Naive thymus-derived CD8-positive, alpha-beta T cell (primary cell): ENCODE measurements around the gene CFAP410. TPM values are rescaled to one million over a fixed set of nuclear protein-coding genes. Genes with fewer than 3 reads are reported as not detected.
"Not testable (repeated sequence)": the region's sequence is repeated elsewhere in the genome, so short reads cannot be mapped to it uniquely, and the experiment has no call there.

Experiments used
- ATAC-seq, 2 donors: fragments of 150-1000 bp; cut with Tn5 transposase in 1 of 2; sonication (Bioruptor Pico), chemical (Tn5 transposase) in 1 of 2; 1 replicate in 1 of 2; 2 replicates in 1 of 2; pipeline ENCODE4 v1.10.0; 2021; ENCODE audit warnings: mild to moderate bottlenecking in 2 of 2, moderate library complexity in 2 of 2
- POLR2A ChIA-PET: fragments of 350-600 bp; sonication (Branson Sonifier 250); formaldehyde crosslinking; loops from one replicate; lab custom pipeline; 2021; ENCODE audit warnings: antibody characterized with exemption; lab: Charles Lee
- DNase-seq, 10 donors: peaks; one replicate each; pipeline versions ENCODE4 v3.0.0 to v3.0.0-alpha.2; 2020 to 2022
- H3K27ac Mint-ChIP-seq, 10 donors: one replicate each; pipeline ENCODE4 v1.8.0; 2020 to 2022; ENCODE audit warnings: mild to moderate bottlenecking in 10 of 10, mixed read lengths in 10 of 10, moderate library complexity in 4 of 10, inconsistent platforms in 1 of 10
- H3K27me3 Mint-ChIP-seq, 5 donors: one replicate each; pipeline ENCODE4 v1.8.0; 2021 to 2022; ENCODE audit warnings: mixed read lengths in 5 of 5
- H3K36me3 Mint-ChIP-seq, 3 donors: one replicate each; pipeline ENCODE4 v1.8.0; 2020 to 2022; ENCODE audit warnings: mixed read lengths in 3 of 3, mild to moderate bottlenecking in 2 of 3, inconsistent platforms in 1 of 3
- H3K4me1 Mint-ChIP-seq, 4 donors: one replicate each; pipeline ENCODE4 v1.8.0; 2021 to 2022; ENCODE audit warnings: mixed read lengths in 4 of 4
- H3K4me3 Mint-ChIP-seq, 10 donors: one replicate each; pipeline ENCODE4 v1.8.0; 2020 to 2022; ENCODE audit warnings: mild to moderate bottlenecking in 10 of 10, mixed read lengths in 10 of 10, moderate library complexity in 6 of 10, inconsistent platforms in 1 of 10
- H3K9me3 Mint-ChIP-seq, 9 donors: one replicate each; pipeline ENCODE4 v1.8.0; 2020 to 2022; ENCODE audit warnings: mixed read lengths in 9 of 9, mild to moderate bottlenecking in 3 of 9, inconsistent platforms in 1 of 9, moderate library complexity in 1 of 9
- polyA plus RNA-seq, 3 donors: library from polyadenylated mRNA; unstranded; fragments of 300-500 nt; fragmentation: Illumina TruSeq; gene quantifications; one replicate each; pipeline ENCODE4 v1.2.3, GENCODE V29; 2021
- total RNA-seq, 8 experiments: library from RNA in 2 of 8; stranded (reverse) in 2 of 8; gene quantifications; one replicate each; pipeline ENCODE4 v1.2.3 and lab custom pipeline; 2021 to 2026

CFAP410 gene
- total and polyA plus RNA-seq, 5 experiments from 2014 or later: 23.2 to 60.2 (median 40.6) TPM

- H3K27ac Mint-ChIP-seq: no peak overlapping the region
- peaks cover 4 to 32% (median 7%) of the 10 kb centered on the region in 4 donors for H3K4me1 Mint-ChIP-seq
- peak in 1 of 10 donors; percentile 44 for DNase-seq
- POLR2A ChIA-PET: no interaction called here
- H3K36me3 Mint-ChIP-seq: no peaks in the 10 kb centered on the region
- H3K27me3 Mint-ChIP-seq: peaks cover 0 to 5% (median 0%) of the 10 kb centered on the region in 5 donors
- H3K4me3 Mint-ChIP-seq: no peak overlapping the region
- H3K9me3 Mint-ChIP-seq: no peaks in the 10 kb centered on the region
- ATAC-seq: no peak
Measured at GRCh38 chr21:44289381-44290010, 49.7 kb downstream of the CFAP410 start.

GRCh38 chr21:44288251-44289110, 50.7 kb downstream of the CFAP410 start:
- H3K4me3 Mint-ChIP-seq: no peak overlapping the region
- H3K27me3 Mint-ChIP-seq: peaks cover 0 to 5% (median 0%) of the 10 kb centered on the region in 5 donors
- DNase-seq (peak in 1 of 10 donors; percentile 59), ATAC-seq (no peak)
- POLR2A ChIA-PET: no interaction called here
- H3K9me3 Mint-ChIP-seq: no peaks in the 10 kb centered on the region
- no peaks in the 10 kb centered on the region for H3K36me3 Mint-ChIP-seq
- H3K27ac Mint-ChIP-seq: no peak overlapping the region
- peaks cover 2 to 33% (median 4%) of the 10 kb centered on the region in 4 donors for H3K4me1 Mint-ChIP-seq

- Mint-ChIP-seq H3K9me3 (no peaks in the 10 kb centered on the region), H3K4me1 (peaks cover 0 to 18% (median under 1%) of the 10 kb centered on the region in 4 donors), H3K27ac (no peak overlapping the region), H3K27me3 (peaks cover 0 to 5% (median 0%) of the 10 kb centered on the region in 5 donors), H3K4me3 (no peak overlapping the region), H3K36me3 (no peaks in the 10 kb centered on the region)
- DNase-seq: peak in 1 of 10 donors; percentile 51
- no peak for ATAC-seq
- POLR2A ChIA-PET: no interaction called here
Measured at GRCh38 chr21:44286716-44287632, 52.2 kb downstream of the CFAP410 start.

DNA sequence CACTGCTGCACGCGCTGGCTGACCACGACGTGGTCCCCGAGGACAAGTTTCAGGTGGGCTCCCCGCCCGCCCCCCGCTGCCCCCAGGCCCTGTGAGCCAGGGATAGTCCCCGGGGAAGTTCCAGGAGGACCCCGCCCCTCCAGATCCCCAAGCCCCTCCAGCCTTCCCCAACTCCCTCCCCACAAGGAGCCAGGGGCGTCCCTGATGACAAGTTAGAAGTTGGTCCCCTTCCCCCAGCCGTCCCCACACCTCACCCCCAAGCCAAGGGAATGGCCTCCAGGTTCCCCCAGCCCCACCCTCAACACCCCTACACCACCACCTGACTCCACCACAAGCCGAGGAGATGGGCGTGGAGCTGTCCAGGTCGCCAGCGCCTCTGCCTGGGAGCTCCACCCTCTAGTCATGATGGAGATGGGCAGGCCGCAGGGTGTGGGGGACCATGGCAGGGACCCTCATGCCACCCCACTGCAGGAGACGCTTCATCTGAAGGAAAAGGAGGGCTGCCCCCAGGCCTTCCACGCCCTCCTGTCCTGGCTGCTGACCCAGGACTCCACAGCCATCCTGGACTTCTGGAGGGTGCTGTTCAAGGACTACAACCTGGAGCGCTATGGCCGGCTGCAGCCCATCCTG, 53.0 kb downstream of the CFAP410 start:
- no peak for ATAC-seq
- DNase-seq: peak in 1 of 10 donors; percentile 51
- Mint-ChIP-seq H3K4me3 (no peak overlapping the region), H3K36me3 (no peaks in the 10 kb centered on the region), H3K9me3 (no peaks in the 10 kb centered on the region), H3K4me1 (peaks cover 0 to 14% (median under 1%) of the 10 kb centered on the region in 4 donors), H3K27ac (no peak overlapping the region), H3K27me3 (peaks cover 0 to 5% (median 0%) of the 10 kb centered on the region in 5 donors)
- POLR2A ChIA-PET: no interaction called here

- Mint-ChIP-seq H3K4me1 (peaks cover 0 to 14% (median under 1%) of the 10 kb centered on the region in 4 donors), H3K27me3 (peaks cover 0 to 5% (median 0%) of the 10 kb centered on the region in 5 donors), H3K36me3 (no peaks in the 10 kb centered on the region), H3K4me3 (no peak within 1 kb of the TSS), H3K9me3 (no peaks in the 10 kb centered on the region), H3K27ac (peak within 1 kb of the TSS in 1 of 10 donors; percentile 4)
- ATAC-seq (no peak), DNase-seq (peak in 1 of 10 donors; percentile 44)
- POLR2A ChIA-PET: no interaction called here
Measured at GRCh38 chr21:44285138-44285992, 53.8 kb downstream of the CFAP410 start, which contains the start of gene AIRE. Gene AIRE (plus strand): TSS chr21:44285876. CDS start chr21:44286007, 131 bp downstream.

DNA sequence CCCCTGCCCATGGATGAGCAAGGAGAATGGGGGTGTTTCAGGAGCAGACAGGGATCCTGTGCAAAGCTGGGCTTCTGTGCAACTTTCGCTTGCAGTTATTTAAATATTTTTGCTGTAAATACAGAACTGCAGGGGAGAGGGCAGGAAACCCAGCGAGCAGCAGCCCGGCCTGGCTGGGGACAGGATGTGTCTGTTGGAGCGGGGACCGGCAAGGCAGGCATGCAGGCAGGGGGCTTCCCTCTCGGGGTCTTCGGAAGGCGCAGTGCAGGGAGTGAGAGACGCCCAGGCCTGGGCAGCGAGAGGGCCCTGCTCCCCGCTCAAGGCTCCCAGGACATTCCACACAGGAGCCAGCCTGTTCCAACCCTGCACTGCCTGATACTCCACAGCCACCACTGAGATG, 55.2 kb downstream of the CFAP410 start:
- peak overlapping the region in 2 of 10 donors; percentile 44 to 59 for H3K27ac Mint-ChIP-seq
- ATAC-seq (no peak), DNase-seq (no peak)
- no peaks in the 10 kb centered on the region for H3K9me3 Mint-ChIP-seq
- peaks cover 0 to 14% (median 0%) of the 10 kb centered on the region in 4 donors for H3K4me1 Mint-ChIP-seq
- POLR2A ChIA-PET: interaction anchor here (0.6 kb wide), 1 partner anchor 16 kb away, joined by 5 read pairs; no protein-coding TSS in a partner anchor
- peaks cover 0 to 5% (median 0%) of the 10 kb centered on the region in 5 donors for H3K27me3 Mint-ChIP-seq
- no peak overlapping the region for H3K4me3 Mint-ChIP-seq
- no peaks in the 10 kb centered on the region for H3K36me3 Mint-ChIP-seq

GRCh38 chr21:44283211-44283785, 55.9 kb downstream of the CFAP410 start:
- ATAC-seq, DNase-seq, H3K4me3 Mint-ChIP-seq, H3K27me3 Mint-ChIP-seq, H3K36me3 Mint-ChIP-seq, H3K9me3 Mint-ChIP-seq: not testable (repeated sequence)
- Mint-ChIP-seq H3K4me1 (peaks cover 0 to 12% (median 0%) of the 10 kb centered on the region in 4 donors), H3K27ac (peak overlapping the region in 1 of 10 donors; percentile 44)
- POLR2A ChIA-PET: interaction anchor here (0.6 kb wide), 1 partner anchor 15 kb away, joined by 5 read pairs; no protein-coding TSS in a partner anchor

GRCh38 chr21:44282370-44282769, 56.8 kb downstream of the CFAP410 start:
- Mint-ChIP-seq H3K27ac (no peak overlapping the region), H3K27me3 (no peaks in the 10 kb centered on the region), H3K4me3 (no peak overlapping the region), H3K4me1 (peaks cover 0 to 6% (median 0%) of the 10 kb centered on the region in 4 donors), H3K36me3 (no peaks in the 10 kb centered on the region), H3K9me3 (no peaks in the 10 kb centered on the region)
- no peak for ATAC-seq
- POLR2A ChIA-PET: no interaction called here
- no peak for DNase-seq

GRCh38 chr21:44281801-44282200, 57.4 kb downstream of the CFAP410 start:
- POLR2A ChIA-PET: no interaction called here
- Mint-ChIP-seq H3K4me1 (peaks cover 0 to 6% (median 0%) of the 10 kb centered on the region in 4 donors), H3K36me3 (no peaks in the 10 kb centered on the region), H3K4me3 (peak overlapping the region in 1 of 10 donors; percentile 41), H3K27ac (no peak overlapping the region), H3K27me3 (no peaks in the 10 kb centered on the region), H3K9me3 (no peaks in the 10 kb centered on the region)
- ATAC-seq: no peak
- DNase-seq: no peak

GRCh38 chr21:44279354-44280260, 59.6 kb downstream of the CFAP410 start:
- ATAC-seq (no peak), DNase-seq (no peak)
- Mint-ChIP-seq H3K4me3 (no peak overlapping the region), H3K9me3 (no peaks in the 10 kb centered on the region), H3K36me3 (no peaks in the 10 kb centered on the region), H3K27ac (peak overlapping the region in 1 of 10 donors; percentile 28), H3K4me1 (peaks cover 0 to 6% (median under 1%) of the 10 kb centered on the region in 4 donors), H3K27me3 (no peaks in the 10 kb centered on the region)
- POLR2A ChIA-PET: no interaction called here
